H9 (cell line): Measurements from ENCODE around the gene SMCO4. TPM values are rescaled to one million over a fixed set of nuclear protein-coding genes. Genes with fewer than 3 reads are reported as not detected.

ENCODE experiments used
- DNase-seq: peaks from one replicate; pipeline ENCODE4 v3.0.0-alpha.2; 2017
- H2AFZ ChIP-seq: one replicate; pipeline ENCODE4 v1.6.1; 2013; ENCODE audit warnings: mild to moderate bottlenecking, low read length, control low read depth, moderate library complexity
- H2AK5ac ChIP-seq: 2 replicates; pipeline ENCODE4 v1.6.1; 2013; ENCODE audit warnings: low read length, control low read depth, mixed read lengths; ENCODE audit not compliant: insufficient read length
- H2BK120ac ChIP-seq: one replicate; pipeline ENCODE4 v1.6.1; 2013; ENCODE audit warnings: low read depth, mild to moderate bottlenecking, low read length, control low read depth, inconsistent platforms; ENCODE audit not compliant: poor library complexity, severe bottlenecking
- H2BK12ac ChIP-seq: 2 replicates; pipeline ENCODE4 v1.6.1; 2013; ENCODE audit warnings: low read length, control low read depth, mixed read lengths, low read depth; ENCODE audit not compliant: insufficient read length
- H2BK15ac ChIP-seq: 2 replicates; pipeline ENCODE4 v1.6.1; 2013; ENCODE audit warnings: low read depth, low read length, control low read depth
- H2BK20ac ChIP-seq: one replicate; pipeline ENCODE4 v1.6.1; 2013; ENCODE audit warnings: low read depth, mild to moderate bottlenecking, low read length, control low read depth, inconsistent platforms; ENCODE audit not compliant: poor library complexity, severe bottlenecking
- H2BK5ac ChIP-seq: 2 replicates; pipeline ENCODE4 v1.6.1; 2013; ENCODE audit warnings: low read length, control low read depth, mixed read lengths; ENCODE audit not compliant: insufficient read length
- H3K14ac ChIP-seq: 2 replicates; pipeline ENCODE4 v1.6.1; 2013; ENCODE audit warnings: low read length, control low read depth; ENCODE audit not compliant: insufficient read depth
- H3K18ac ChIP-seq: 2 replicates; pipeline ENCODE4 v1.6.1; 2013; ENCODE audit warnings: low read depth, mild to moderate bottlenecking, mixed read lengths, low read length, control low read depth; ENCODE audit not compliant: insufficient read length
- H3K23ac ChIP-seq: 2 replicates; pipeline ENCODE4 v1.6.1; 2013; ENCODE audit warnings: low read length, control low read depth, mixed read lengths, low read depth; ENCODE audit not compliant: insufficient read length
- H3K23me2 ChIP-seq: 2 replicates; pipeline ENCODE4 v1.6.1; 2013; ENCODE audit warnings: low read depth, mild to moderate bottlenecking, mixed read lengths, low read length, control low read depth; ENCODE audit not compliant: insufficient read length, poor library complexity, severe bottlenecking
- H3K27ac ChIP-seq: 2 replicates; pipeline ENCODE4 v1.5.1; 2013; ENCODE audit warnings: low read length, control low read depth, mixed read lengths, low read depth; ENCODE audit not compliant: insufficient read length
- H3K27me3 ChIP-seq: 2 replicates; pipeline ENCODE4 v1.6.1; 2013; ENCODE audit warnings: low read length, control low read depth, inconsistent platforms; ENCODE audit not compliant: insufficient read depth
- H3K4ac ChIP-seq: 2 replicates; pipeline ENCODE4 v1.6.1; 2013; ENCODE audit warnings: low read depth, mild to moderate bottlenecking, control low read depth, inconsistent platforms, low read length, moderate library complexity
- H3K4me1 ChIP-seq: 2 replicates; pipeline ENCODE4 v1.6.1; 2013; ENCODE audit warnings: low read length, control low read depth, inconsistent platforms; ENCODE audit not compliant: insufficient read depth
- H3K4me2 ChIP-seq: 2 replicates; pipeline ENCODE4 v1.6.1; 2013; ENCODE audit warnings: low read length, control low read depth, mixed read lengths; ENCODE audit not compliant: insufficient read length, insufficient read depth
- H3K56ac ChIP-seq: 2 replicates; pipeline ENCODE4 v1.6.1; 2013; ENCODE audit warnings: low read depth, mild to moderate bottlenecking, mixed read lengths, low read length, control low read depth; ENCODE audit not compliant: insufficient read length
- H3K79me1 ChIP-seq: 2 replicates; pipeline ENCODE4 v1.6.1; 2013; ENCODE audit warnings: low read depth, mild to moderate bottlenecking, moderate library complexity, low read length, control low read depth, inconsistent platforms; ENCODE audit not compliant: insufficient read depth, poor library complexity, severe bottlenecking
- H3K79me2 ChIP-seq: 2 replicates; pipeline ENCODE4 v1.6.1; 2013; ENCODE audit warnings: low read length, control low read depth, inconsistent platforms; ENCODE audit not compliant: insufficient read depth
- H3K9ac ChIP-seq: 2 replicates; pipeline ENCODE4 v1.6.1; 2013; ENCODE audit warnings: low read length, control low read depth, mixed read lengths; ENCODE audit not compliant: insufficient read length; ENCODE audit errors: extremely low read depth
- H3K9me3 ChIP-seq: one replicate; pipeline ENCODE4 v1.6.1; 2013; ENCODE audit warnings: low read depth, low read length, inconsistent platforms; ENCODE audit not compliant: control insufficient read depth
- H3T11ph ChIP-seq: one replicate; pipeline ENCODE4 v1.6.1; 2013; ENCODE audit warnings: mild to moderate bottlenecking, low read length, control low read depth, inconsistent platforms
- H4K20me1 ChIP-seq: one replicate; pipeline ENCODE4 v1.6.1; 2013; ENCODE audit not compliant: control insufficient read depth, insufficient read length, insufficient read depth
- H4K5ac ChIP-seq: 2 replicates; pipeline ENCODE4 v1.6.1; 2013; ENCODE audit warnings: low read depth, mild to moderate bottlenecking, mixed read lengths, low read length, control low read depth; ENCODE audit not compliant: insufficient read length
- H4K8ac ChIP-seq: replicated peaks from 2 replicates; pipeline ENCODE4 v1.6.1; 2013; ENCODE audit warnings: low read length, control low read depth, mixed read lengths, low read depth; ENCODE audit not compliant: insufficient read length
- H4K91ac ChIP-seq: 2 replicates; pipeline ENCODE4 v1.6.1; 2013; ENCODE audit warnings: low read depth, mild to moderate bottlenecking, moderate library complexity, mixed read lengths, low read length, control low read depth; ENCODE audit not compliant: insufficient read length
- H3K27ac Mint-ChIP-seq, 3 experiments: 2 replicates in 2 of 3; 3 replicates in 1 of 3; pipeline ENCODE4 v1.8.0; 2020 to 2021; ENCODE audit warnings: mixed read lengths in 3 of 3, mild to moderate bottlenecking in 1 of 3, moderate library complexity in 1 of 3
- H3K27me3 Mint-ChIP-seq: 2 replicates; pipeline ENCODE4 v1.8.0; 2021; ENCODE audit warnings: low read depth, mild to moderate bottlenecking, moderate library complexity, mixed read lengths
- H3K36me3 Mint-ChIP-seq, 3 experiments: 2 replicates in 2 of 3; 3 replicates in 1 of 3; pipeline ENCODE4 v1.8.0; 2020 to 2021; ENCODE audit warnings: low read depth in 3 of 3, mixed read lengths in 3 of 3; ENCODE audit not compliant: insufficient read depth in 1 of 3
- H3K4me1 Mint-ChIP-seq, 2 experiments: 2 replicates each; pipeline ENCODE4 v1.8.0; 2020; ENCODE audit warnings: mixed read lengths in 2 of 2
- H3K4me3 Mint-ChIP-seq, 2 experiments: 2 replicates in 1 of 2; 3 replicates in 1 of 2; pipeline ENCODE4 v1.8.0; 2020 to 2021; ENCODE audit warnings: mild to moderate bottlenecking in 2 of 2, mixed read lengths in 2 of 2, moderate library complexity in 1 of 2
- H3K9me3 Mint-ChIP-seq, 2 experiments: 2 replicates in 1 of 2; 3 replicates in 1 of 2; pipeline ENCODE4 v1.8.0; 2020; ENCODE audit warnings: mild to moderate bottlenecking in 2 of 2, mixed read lengths in 2 of 2, moderate library complexity in 1 of 2
- CTCF ChIP-seq: fragments of 200-600 bp; sonication (generic); conservative IDR thresholded peaks from 3 replicates; pipeline ENCODE4 v1.8.0; 2021; ENCODE audit warnings: antibody characterized with exemption, mild to moderate bottlenecking
- WGBS: extraction: QIAGEN DNeasy Blood & Tissue Kit; methylation state at CpG from one replicate; pipeline ENCODE4 v1.1.7; 2013; ENCODE audit warnings: missing lambda C conversion rate, low lambda C conversion rate, mixed read lengths; ENCODE audit not compliant: insufficient read length; ENCODE audit errors: extremely low coverage; 5-methylcytosine and 5-hydroxymethylcytosine counted together
- total RNA-seq: library from RNA; stranded (reverse); gene quantifications from 2 replicates; pipeline ENCODE4 v1.2.1, GENCODE V29; 2021

Gene SMCO4
- total RNA-seq, 1 experiment from 2014 or later, result 35.6 TPM

GRCh38 chr11:93547773-93548172, 4.6 kb upstream of the SMCO4 start:
- H3K27me3 Mint-ChIP-seq, result peaks cover 2% of the 10 kb centered on the region

More at GRCh38 chr11:93547773-93548172, 4.6 kb upstream of the SMCO4 start:
- no peak overlapping the region for H2BK20ac ChIP-seq
- no CpG with 5 or more reads among the region's 2 CpGs for WGBS
- H4K5ac ChIP-seq, result no peak overlapping the region
- H3K4ac ChIP-seq, result no peak overlapping the region
- H3K36me3 Mint-ChIP-seq, result no peaks in the 10 kb centered on the region; a peak in 1 of 7 replicates
- no peak overlapping the region for H3K27ac ChIP-seq
- no peak overlapping the region for H2BK120ac ChIP-seq
- H3K14ac ChIP-seq, result no peak overlapping the region
- DNase-seq, result no peak
- no peak overlapping the region for H3K4me2 ChIP-seq
- no peak overlapping the region for H3K9ac ChIP-seq
- no peak overlapping the region for H2BK15ac ChIP-seq
- H2BK5ac ChIP-seq, result no peak overlapping the region
- no peaks in the 10 kb centered on the region for H3K9me3 ChIP-seq
- no peak overlapping the region for H2AK5ac ChIP-seq
- no peak overlapping the region for H3K27ac Mint-ChIP-seq
- no peak overlapping the region for H3K18ac ChIP-seq
- TF ChIP-seq CTCF, result no peak
- no peak overlapping the region for H3K4me3 Mint-ChIP-seq
- no peak overlapping the region for H2BK12ac ChIP-seq
- no peak overlapping the region for H2AFZ ChIP-seq
- H3K27me3 ChIP-seq, result no peaks in the 10 kb centered on the region
- no peak overlapping the region for H3K23ac ChIP-seq
- no peaks in the 10 kb centered on the region for H3K79me1 ChIP-seq
- no peaks in the 10 kb centered on the region for H4K20me1 ChIP-seq
- H3K9me3 Mint-ChIP-seq, result no peaks in the 10 kb centered on the region
- no peak overlapping the region for H3K56ac ChIP-seq
- H3K79me2 ChIP-seq, result no peaks in the 10 kb centered on the region
- no peak overlapping the region for H3T11ph ChIP-seq
- peaks cover 3% of the 10 kb centered on the region for H3K23me2 ChIP-seq
- no peak overlapping the region for H4K91ac ChIP-seq
- peaks cover 43% of the 10 kb centered on the region in 2 experiments for H3K4me1 Mint-ChIP-seq
- no peaks in the 10 kb centered on the region; the same call in 1 of the 2 replicates for H3K4me1 ChIP-seq
- H4K8ac ChIP-seq, result no peak overlapping the region
